ENCODE measurements around the gene CYFIP2.

GRCh38 chr5:157431544-157432200, 165.7 kb downstream of the CYFIP2 start:
- no peak for TF ChIP-seq IRF2 (CRISPR knock-in tag; IDR thresholded peaks at IDR 0.05; ENCODE audit: borderline replicate concordance, low read depth)
- no peak for TF ChIP-seq CTCF (IDR thresholded peaks at IDR 0.05)
- TF ChIP-seq TP53 (CRISPR knock-in tag; IDR thresholded peaks at IDR 0.05): no peak
- no peak for TF ChIP-seq ATF2 (CRISPR knock-in tag; IDR thresholded peaks at IDR 0.05; ENCODE audit: borderline replicate concordance, low read depth)
- TF ChIP-seq ZNF121 (CRISPR knock-in tag; IDR thresholded peaks at IDR 0.05): no peak
- no peak for TF ChIP-seq JUN (CRISPR knock-in tag; IDR thresholded peaks at IDR 0.05)
- TF ChIP-seq, protein P1, sequence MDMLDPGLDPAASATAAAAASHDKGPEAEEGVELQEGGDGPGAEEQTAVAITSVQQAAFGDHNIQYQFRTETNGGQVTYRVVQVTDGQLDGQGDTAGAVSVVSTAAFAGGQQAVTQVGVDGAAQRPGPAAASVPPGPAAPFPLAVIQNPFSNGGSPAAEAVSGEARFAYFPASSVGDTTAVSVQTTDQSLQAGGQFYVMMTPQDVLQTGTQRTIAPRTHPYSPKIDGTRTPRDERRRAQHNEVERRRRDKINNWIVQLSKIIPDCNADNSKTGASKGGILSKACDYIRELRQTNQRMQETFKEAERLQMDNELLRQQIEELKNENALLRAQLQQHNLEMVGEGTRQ (CRISPR knock-in tag; IDR thresholded peaks at IDR 0.05): no peak
- no peak for TF ChIP-seq MAX (CRISPR knock-in tag; IDR thresholded peaks at IDR 0.05)
- TF ChIP-seq, protein P2, sequence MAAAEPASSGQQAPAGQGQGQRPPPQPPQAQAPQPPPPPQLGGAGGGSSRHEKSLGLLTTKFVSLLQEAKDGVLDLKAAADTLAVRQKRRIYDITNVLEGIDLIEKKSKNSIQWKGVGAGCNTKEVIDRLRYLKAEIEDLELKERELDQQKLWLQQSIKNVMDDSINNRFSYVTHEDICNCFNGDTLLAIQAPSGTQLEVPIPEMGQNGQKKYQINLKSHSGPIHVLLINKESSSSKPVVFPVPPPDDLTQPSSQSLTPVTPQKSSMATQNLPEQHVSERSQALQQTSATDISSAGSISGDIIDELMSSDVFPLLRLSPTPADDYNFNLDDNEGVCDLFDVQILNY (CRISPR knock-in tag; IDR thresholded peaks at IDR 0.05): no peak
- no peak for TF ChIP-seq ZNF138 (CRISPR knock-in tag; conservative IDR thresholded peaks at IDR 0.05)
- TF ChIP-seq NFYB (CRISPR knock-in tag; conservative IDR thresholded peaks at IDR 0.05; ENCODE audit: low read depth): no peak
- TF ChIP-seq GTF2I (CRISPR knock-in tag; conservative IDR thresholded peaks at IDR 0.05): no peak
- TF ChIP-seq CBFB (CRISPR knock-in tag; IDR thresholded peaks at IDR 0.05; ENCODE audit: low read depth): no peak

Data from WTC11 (cell line).